GM18526 (cell line): ENCODE results near the gene RIIAD1.

Experiments used
- POLR2A ChIP-seq: IDR thresholded peaks from 3 replicates; pipeline ENCODE4 v1.6.1; 2011; ENCODE audit not compliant: insufficient read length; ENCODE audit errors: extremely low read depth

RIIAD1 gene

DNA sequence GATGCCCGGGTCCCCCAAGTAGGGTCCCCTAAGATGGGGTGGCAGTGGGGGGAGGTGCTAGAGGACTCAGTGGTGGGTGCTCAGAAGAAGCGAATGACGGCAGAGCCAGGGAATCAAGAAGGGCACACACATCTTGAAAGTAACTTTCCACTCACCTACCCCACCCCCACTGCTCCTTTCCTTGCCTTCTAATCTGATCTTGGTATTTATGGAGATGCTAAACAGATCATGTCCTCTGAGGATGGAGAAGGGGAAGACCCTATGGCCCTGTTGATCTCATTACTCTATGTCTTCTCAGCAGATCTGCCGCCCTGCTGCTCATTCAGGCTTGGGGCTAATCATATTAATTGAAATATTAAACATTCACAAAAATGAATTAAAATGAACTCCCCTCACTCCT lies 2.7 kb upstream of the RIIAD1 start:
- TF ChIP-seq POLR2A: no peak

DNA sequence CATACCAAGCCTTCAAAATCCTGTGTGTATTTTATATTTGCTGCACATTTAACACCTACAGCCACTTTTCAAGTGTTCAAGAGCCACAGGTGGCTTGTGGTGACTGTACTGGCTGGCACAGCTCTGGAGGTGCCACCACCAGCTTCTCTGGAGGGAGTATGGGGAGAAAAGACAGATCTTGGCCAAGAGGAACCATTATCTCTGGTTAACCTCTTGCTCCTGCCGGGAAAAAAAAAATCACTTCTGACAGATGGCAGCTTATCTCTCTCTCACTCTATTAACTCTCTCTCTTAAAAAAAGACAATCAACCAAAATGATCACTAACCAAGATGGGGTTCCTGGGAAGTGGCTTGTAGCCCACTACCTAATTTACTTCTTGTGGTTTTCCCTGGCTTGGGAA lies 1.2 kb upstream of the RIIAD1 start:
- no peak for TF ChIP-seq POLR2A

DNA sequence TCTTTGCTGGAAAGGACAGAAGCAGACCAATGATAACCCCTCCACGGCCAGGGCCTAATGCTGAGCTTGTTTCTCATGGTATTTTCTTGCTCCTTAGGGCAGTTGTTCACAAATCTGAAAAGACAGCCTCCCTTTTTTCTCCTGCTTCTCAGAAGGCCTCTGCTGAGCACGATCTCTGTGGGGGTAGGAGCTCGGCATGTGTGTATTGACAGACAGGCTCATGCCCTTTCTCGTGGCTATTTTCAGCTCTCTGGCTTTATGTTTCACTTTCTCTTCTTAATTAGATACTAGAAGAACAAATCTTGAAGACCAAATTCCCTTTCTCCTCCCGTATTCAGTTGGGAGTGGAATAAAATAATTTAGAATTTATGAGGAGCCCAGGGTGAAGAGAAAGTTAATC lies 768 bp upstream of the RIIAD1 start:
- no peak for TF ChIP-seq POLR2A

DNA sequence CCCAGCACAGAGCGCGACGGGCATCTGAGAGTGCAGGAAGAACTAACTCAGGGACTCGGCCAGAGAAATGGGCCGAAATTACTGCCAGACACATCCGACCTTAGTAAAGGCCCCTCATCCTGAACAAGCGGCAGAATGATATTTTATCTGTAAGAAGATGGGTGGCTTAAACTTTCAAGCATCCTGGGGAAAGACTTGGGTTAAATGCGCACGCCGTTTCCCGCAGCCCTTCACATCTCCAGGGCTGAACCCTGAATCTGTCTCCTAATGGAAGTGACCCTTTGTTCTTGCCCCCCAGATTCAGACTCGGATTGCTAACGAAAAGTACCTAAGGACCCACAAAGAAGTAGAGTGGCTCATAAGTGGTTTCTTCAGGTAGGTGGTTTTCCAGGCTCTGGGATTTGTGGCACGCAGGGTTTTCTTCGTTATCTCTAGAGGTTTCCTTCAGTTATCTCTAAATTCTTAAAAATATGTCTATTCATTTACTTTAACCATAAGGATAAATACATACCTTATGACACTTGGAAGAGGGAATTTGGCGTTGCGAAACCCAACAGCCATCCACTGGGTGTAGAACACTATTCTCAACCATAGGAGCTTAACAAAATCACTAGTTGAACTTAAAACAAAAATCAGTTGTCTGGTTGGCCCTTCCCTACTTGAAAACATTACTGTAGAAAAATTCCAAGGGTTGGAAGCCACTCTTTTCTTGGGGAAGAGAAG lies 627 bp downstream of the RIIAD1 start:
- no peak for TF ChIP-seq POLR2A

DNA sequence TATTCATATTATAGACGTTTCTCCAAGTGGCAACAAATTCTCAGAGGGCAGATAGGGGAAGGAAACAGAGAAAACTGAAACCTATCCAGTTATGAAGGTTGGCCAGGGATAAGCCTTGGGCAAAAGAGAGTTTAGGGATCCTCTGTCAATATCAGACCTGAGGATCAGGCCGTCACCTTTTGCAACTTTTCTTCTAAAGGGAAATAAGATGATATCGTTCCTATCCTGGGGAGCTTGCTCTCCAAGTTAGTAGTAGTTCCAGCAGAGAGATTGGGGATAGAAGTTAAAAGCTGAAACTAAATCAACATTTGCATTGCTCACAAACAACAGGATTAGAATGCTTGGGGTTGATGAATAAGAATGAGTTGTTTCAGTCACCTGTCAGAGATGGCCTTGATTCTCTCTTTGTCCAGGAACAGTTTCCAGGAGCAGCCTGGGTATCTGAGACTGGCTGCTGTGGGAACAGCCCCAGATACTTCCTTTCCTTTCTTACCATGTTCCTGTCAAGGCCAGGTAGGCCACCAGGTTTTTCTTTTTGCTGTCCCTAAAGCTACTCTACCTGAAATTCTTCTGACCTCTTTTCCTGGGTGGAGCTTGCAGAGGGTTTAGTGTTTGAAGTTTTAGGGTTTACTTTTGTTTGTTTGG lies 2.5 kb downstream of the RIIAD1 start:
- TF ChIP-seq POLR2A: no peak

DNA sequence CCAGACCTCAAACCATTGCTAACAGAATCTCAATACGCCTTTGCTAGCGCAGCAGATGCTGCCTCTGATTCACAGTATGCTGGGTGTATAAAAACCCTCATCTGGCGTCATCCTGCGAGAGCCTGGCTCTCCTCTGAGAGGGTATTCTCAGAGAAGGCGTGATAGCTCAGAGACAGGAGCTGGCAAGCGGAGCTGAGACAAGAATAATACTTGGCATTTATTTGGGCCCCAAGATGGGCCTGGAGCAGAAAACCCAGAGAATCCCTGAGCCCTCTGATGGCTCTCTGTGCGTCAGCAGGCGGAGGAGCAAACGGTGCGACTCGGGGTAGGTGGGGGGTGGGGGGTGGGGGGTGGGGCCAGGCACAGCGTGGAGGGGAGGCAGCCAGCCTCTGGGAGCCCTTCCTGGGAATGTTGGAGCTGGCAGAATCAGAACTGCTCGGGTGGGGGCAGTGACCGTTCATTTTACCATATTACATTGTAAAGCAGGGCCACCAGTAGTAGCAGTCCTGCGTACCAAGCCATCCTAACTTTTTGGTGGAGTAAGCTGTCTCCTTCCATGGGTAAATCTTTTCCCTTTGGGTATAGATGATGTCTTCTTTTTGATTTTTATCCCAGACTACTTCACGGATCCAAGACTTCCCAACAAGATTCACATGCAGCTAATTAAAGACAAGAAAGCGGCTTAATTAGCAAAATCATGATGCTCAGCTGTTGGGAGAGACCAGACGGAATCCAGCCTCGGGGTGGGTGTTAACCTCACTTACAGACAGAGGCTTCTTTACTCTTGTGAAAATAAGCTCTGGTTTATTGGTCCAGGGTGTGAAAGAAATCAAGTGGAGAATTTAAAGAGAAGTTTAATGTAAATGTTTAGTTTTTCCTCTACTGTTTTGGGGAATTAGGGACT lies 7.1 kb downstream of the RIIAD1 start:
- no peak for TF ChIP-seq POLR2A

DNA sequence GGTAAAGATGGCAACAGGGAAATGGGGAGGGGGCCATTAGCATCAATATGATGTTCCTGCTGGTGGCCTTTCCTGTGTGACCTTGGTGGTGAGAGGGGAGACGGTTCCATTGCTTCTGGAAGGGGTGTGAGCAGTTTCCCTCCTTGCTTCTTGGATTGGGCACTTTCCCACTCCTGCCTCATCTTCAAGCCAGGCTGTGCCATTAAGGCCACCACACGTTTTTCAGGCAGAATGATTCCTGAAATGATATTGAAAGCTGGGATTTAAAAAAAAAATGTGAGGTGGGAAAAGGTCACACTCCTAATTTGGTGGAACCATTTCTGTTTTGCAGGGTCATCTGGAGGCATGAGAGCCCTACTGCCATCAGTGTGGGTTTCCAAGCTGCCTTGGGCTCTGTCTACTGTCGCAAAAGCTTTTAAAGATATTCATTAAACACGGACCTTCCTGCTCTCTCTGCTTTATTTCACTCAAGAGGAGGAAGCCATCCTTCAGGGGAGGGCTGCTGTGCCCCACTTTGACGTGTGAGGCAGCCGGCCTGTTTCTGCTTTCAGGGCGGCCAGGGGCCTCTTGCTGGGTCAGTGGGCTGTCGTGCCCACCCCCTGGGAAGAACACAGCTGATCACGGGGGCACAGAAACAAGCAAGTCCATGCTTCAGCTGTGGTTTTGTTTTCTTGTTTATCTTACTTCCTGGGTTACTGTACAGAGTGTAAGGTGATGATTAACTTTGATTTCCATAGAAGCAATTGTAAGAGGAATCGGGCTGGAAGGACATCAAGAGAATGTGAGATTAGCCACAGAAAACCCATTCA lies 8.0 kb downstream of the RIIAD1 start:
- no peak for TF ChIP-seq POLR2A

DNA sequence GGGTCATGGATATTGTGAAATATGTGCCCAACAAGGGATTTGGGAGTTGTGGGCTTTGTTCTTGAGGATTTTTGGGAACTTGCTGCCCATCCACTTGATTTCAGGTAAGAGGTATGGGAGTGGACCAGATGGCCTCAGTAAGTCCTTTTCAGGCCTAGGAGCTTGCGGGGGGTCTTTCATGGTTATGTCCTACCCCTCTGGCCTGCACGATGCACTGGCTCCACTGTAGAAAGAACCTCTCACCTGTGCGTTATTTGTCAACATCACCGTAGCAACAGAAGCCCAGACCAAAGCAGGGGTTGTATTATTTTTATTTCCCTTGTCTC lies 8.6 kb downstream of the RIIAD1 start:
- no peak for TF ChIP-seq POLR2A

DNA sequence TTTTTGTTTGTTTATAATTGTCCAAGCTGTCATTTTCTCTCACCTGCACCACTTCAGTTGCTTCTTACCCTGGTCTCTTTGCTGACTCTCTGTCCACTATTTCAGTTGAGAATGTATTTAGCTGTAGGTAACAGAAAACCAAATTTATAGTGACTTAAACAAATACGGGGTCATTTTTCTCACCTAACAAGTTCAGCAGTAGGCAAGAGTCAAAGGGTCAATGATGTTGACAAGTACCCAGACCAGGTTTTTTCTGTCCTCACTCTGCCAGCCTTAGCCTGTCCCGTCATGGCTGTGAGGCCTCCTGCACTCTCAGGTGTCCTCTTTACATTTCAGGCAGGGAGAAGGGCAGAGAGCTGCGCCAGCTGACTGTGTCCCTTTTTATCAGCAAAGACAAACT lies 11.8 kb downstream of the RIIAD1 start:
- TF ChIP-seq POLR2A: no peak

DNA sequence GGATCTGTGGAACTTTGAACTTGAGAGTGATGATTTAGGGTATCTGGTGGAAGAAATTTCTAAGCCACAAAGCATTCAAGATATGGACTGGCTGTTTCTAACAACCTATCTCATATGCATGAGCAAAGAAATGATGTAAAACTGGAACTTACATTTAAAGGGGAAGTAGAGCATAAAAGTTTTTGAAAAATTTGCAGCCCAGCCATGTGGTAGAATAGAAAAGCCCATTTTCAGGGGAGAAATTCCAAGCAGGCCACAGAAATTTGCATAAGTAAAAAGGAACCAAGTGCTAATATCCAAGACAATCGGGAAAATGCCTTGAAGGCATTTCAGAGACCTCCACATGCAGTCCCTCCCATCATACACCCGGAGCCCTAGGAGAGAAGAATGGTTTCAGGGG lies 15.7 kb downstream of the RIIAD1 start:
- TF ChIP-seq POLR2A: no peak

DNA sequence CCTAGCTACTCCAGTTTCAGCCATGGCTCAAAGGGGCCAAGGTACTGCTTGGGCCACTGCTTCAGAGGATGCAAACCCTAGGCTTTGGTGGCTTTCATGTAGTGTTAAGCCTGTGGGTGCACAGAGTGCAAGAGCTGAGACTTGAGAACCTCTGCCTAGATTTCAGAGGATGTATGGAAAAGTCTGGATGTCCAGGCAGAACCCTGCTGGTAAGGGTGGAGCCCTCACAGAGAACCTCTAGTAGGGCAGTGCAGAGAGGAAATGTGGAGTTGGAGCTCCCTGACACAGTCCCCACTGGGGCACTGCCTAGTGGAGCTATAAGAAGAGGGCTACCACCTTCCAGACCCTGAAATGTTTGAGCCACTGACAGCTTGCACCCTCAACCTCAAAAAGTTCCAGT lies 16.2 kb downstream of the RIIAD1 start:
- no peak for TF ChIP-seq POLR2A

DNA sequence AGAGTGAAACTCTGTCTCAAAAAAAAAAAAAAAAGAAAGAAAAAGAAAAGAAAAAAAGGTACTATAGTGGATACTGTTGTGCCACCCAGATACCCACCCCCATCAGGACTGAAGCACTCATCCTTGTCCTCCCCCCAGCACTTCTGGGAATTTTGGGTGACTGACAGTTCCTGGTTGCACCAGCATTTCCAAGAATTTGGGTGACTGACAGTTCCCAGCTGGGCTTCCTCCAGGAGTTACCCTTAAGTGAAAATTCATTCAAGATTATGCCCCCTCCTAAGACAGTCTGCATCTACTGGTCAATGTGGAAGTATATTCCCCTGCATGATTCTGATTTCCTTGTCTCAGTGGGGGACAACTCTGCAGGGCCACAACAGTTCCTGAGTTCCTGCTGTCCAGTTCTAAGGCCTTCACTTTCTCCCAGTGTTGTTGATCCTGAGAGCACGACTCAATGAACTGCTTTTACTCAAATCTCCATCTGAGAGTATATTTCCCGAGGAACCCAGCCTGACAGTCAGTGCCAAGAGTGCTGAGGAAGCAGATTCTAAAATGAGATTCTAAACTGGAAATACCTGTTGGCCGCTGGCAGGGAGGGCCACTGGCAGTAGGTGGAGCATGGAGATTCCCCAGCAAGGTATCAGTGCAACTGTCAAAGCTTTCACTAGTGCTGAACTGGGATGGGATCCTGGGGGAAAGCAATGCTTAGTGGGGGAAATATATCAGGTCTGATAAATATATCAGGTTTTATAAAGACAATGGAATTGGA lies 18.5 kb downstream of the RIIAD1 start:
- TF ChIP-seq POLR2A: no peak

DNA sequence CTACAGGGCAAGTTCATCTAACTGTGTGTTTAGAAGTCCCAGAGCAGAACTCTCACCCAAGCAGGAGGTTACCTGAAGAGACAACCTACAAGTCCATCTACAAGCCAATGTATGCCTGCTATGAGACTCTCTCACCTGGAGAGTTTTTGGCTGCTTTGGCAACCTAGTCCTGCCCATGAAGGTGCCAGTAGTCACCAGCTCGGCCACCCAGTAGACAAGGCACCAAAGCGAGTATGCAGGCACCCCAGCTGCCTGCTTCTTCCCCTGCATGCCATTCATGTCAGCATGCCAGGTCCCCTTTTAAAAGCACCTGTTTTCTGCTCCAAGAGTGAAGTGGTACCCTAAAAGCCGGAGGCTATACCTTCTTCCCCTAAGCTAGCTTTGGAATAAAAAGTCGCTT lies 20.2 kb downstream of the RIIAD1 start:
- no peak for TF ChIP-seq POLR2A

DNA sequence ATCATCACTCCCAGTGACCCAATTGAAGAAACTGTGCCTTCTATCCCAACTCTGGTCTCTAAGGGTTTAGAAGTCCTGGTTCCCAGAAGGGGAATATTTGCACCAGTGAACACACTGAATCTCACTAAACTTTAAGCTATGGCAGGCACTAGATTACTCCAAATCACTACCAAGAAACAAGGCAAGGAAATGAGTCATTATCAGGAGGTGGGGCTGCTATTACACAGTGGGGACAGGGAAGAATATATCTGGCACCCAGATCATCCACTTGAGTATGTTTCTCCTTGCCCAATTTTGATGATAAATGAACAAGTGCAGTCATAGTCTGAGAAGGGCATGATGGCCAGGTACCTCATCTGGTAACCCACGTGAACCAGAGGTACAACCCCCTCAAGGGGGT lies 35.0 kb downstream of the RIIAD1 start:
- TF ChIP-seq POLR2A: no peak

DNA sequence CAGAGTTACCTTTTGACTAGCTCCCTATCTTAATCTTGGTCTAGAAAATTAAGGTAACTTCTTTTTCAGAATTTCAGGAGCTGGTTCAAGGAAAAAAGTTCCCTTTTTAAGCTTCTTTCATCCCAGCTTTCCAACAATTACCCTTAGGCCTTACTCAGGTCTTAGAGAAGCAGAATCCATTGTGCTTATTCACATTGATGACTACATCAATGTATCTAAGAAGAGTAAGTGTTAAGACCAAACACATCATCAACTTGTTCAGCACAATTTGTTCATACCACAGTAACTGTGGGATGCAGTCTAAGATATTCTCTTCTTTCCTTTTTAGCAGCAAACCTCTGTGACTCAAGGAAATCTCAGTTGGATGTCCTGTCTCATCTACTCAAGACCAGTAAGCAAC lies 37.9 kb downstream of the RIIAD1 start:
- TF ChIP-seq POLR2A: no peak
